GM12878 (cell line): Measurements from ENCODE around the gene HMBS. TPM values are rescaled to one million over a fixed set of nuclear protein-coding genes. Genes with fewer than 3 reads are reported as not detected.

Experiments used
- BRCA1 ChIP-seq: IDR thresholded peaks from 2 replicates; pipeline ENCODE4 v1.6.1; 2011; ENCODE audit warnings: low read depth, low read length, improper control_type of control experiment
- EGR1 ChIP-seq, 2 experiments: IDR thresholded peaks; 1 replicate in 1 of 2; 2 replicates in 1 of 2; pipeline ENCODE4 v1.6.1; 2011 to 2012; ENCODE audit warnings: low read depth in 2 of 2, low read length in 2 of 2, borderline replicate concordance in 1 of 2, mild to moderate bottlenecking in 1 of 2, moderate library complexity in 1 of 2
- EP300 ChIP-seq, 2 experiments: fragments of 150-350 bp in 1 of 2; IDR thresholded peaks; 2 replicates each; pipeline ENCODE4 v1.6.1; 2011 to 2012; ENCODE audit warnings: low read depth in 2 of 2, low read length in 2 of 2, borderline replicate concordance in 1 of 2, improper control_type of control experiment in 1 of 2, inconsistent platforms in 1 of 2; ENCODE audit not compliant: control insufficient read depth in 1 of 2
- ETV6 ChIP-seq, 2 experiments: fragments of 450-650 bp in 1 of 2; IDR thresholded peaks in 1 of 2; conservative IDR thresholded peaks in 1 of 2; 2 replicates each; pipeline ENCODE4 v1.6.1; 2014; ENCODE audit warnings: antibody characterized with exemption in 1 of 2, borderline replicate concordance in 1 of 2, low read depth in 1 of 2, mild to moderate bottlenecking in 1 of 2, moderate library complexity in 1 of 2
- HDGF ChIP-seq: fragments of 450-650 bp; IDR thresholded peaks from 2 replicates; pipeline ENCODE4 v1.6.1; 2016; ENCODE audit warnings: antibody characterized with exemption
- KAT2A ChIP-seq: conservative IDR thresholded peaks from 2 replicates; pipeline ENCODE4 v1.6.1; 2011; ENCODE audit warnings: low read depth, low read length; ENCODE audit not compliant: control insufficient read depth
- MEF2B ChIP-seq: fragments of 450-650 bp; IDR thresholded peaks from 2 replicates; pipeline ENCODE4 v1.6.1; 2018; ENCODE audit warnings: mild to moderate bottlenecking, moderate library complexity; ENCODE audit not compliant: partially characterized antibody, poor library complexity, severe bottlenecking
- MTA2 ChIP-seq: fragments of 450-650 bp; IDR thresholded peaks from 2 replicates; pipeline ENCODE4 v1.6.1; 2016; ENCODE audit warnings: low read depth, mild to moderate bottlenecking, moderate library complexity
- MXI1 ChIP-seq: fragments of 150-350 bp; IDR thresholded peaks from 2 replicates; pipeline ENCODE4 v1.6.1; 2011; ENCODE audit warnings: low read depth, mild to moderate bottlenecking, inconsistent platforms, low read length, improper control_type of control experiment
- NFXL1 ChIP-seq: fragments of 450-650 bp; IDR thresholded peaks from 2 replicates; pipeline ENCODE4 v1.6.1; 2017; ENCODE audit warnings: antibody characterized with exemption, mild to moderate bottlenecking, borderline replicate concordance
- NFYB ChIP-seq: IDR thresholded peaks from 2 replicates; pipeline ENCODE4 v1.6.1; 2011; ENCODE audit warnings: low read depth, mild to moderate bottlenecking, low read length, improper control_type of control experiment, moderate library complexity; ENCODE audit not compliant: insufficient read depth
- RBBP5 ChIP-seq: fragments of 200-600 bp; sonication (generic); conservative IDR thresholded peaks from 2 replicates; pipeline ENCODE4 v1.6.1; 2016
- RELA ChIP-seq: fragments of 450-650 bp; IDR thresholded peaks from 2 replicates; pipeline ENCODE4 v1.8.0; 2014; ENCODE audit warnings: borderline replicate concordance; ENCODE audit not compliant: partially characterized antibody
- RUNX3 ChIP-seq: IDR thresholded peaks from 2 replicates; pipeline ENCODE4 v1.6.1; 2012; ENCODE audit warnings: low read length, inconsistent platforms
- SIN3A ChIP-seq: IDR thresholded peaks from 2 replicates; pipeline ENCODE4 v1.6.1; 2012; ENCODE audit warnings: low read depth, low read length, improper control_type of control experiment
- SIX5 ChIP-seq: IDR thresholded peaks from 2 replicates; pipeline ENCODE4 v1.6.1; 2011; ENCODE audit warnings: mild to moderate bottlenecking, low read depth, low read length, moderate library complexity; ENCODE audit not compliant: severe bottlenecking
- SMAD1 ChIP-seq: fragments of 450-650 bp; IDR thresholded peaks from 2 replicates; pipeline ENCODE4 v1.6.1; 2018; ENCODE audit warnings: mild to moderate bottlenecking, low read depth; ENCODE audit not compliant: partially characterized antibody
- SREBF1 ChIP-seq: IDR thresholded peaks from 2 replicates; pipeline ENCODE4 v1.6.1; 2012; ENCODE audit warnings: mild to moderate bottlenecking, low read length
- STAT3 ChIP-seq: IDR thresholded peaks from 2 replicates; pipeline ENCODE4 v1.6.1; 2011; ENCODE audit warnings: low read depth, low read length, improper control_type of control experiment
- SUZ12 ChIP-seq: fragments of 200-600 bp; sonication (generic); IDR thresholded peaks from one replicate; pipeline ENCODE4 v1.6.1; 2018; ENCODE audit warnings: antibody characterized with exemption, mild to moderate bottlenecking; ENCODE audit not compliant: unreplicated experiment
- ZBED1 ChIP-seq: IDR thresholded peaks from 2 replicates; pipeline ENCODE4 v1.6.1; 2016; ENCODE audit warnings: borderline replicate concordance
- ZSCAN29 ChIP-seq: fragments of 450-650 bp; IDR thresholded peaks from 2 replicates; pipeline ENCODE4 v1.6.1; 2017; ENCODE audit warnings: mild to moderate bottlenecking, moderate library complexity
- polyA plus RNA-seq, 11 experiments: library from polyadenylated mRNA; depleted of rRNA in 4 of 11; unstranded in 6 of 11; stranded (reverse) in 5 of 11; fragments of >200 nt; fragmentation: Nextera tagmentation in 4 of 11; fragmentation: Illumina TruSeq in 1 of 11; extraction: Ambion mirVana in 4 of 11; extraction: Trizol in 1 of 11; gene quantifications; 1 replicate in 1 of 11; 2 replicates in 10 of 11; pipeline versions ENCODE4 v1.2.1 to v1.2.3, GENCODE V29; 2011 to 2016; ENCODE audit warnings: inconsistent platforms in 2 of 11, missing spikeins in 2 of 11, low read depth in 1 of 11
- total RNA-seq, 4 experiments: library from RNA; depleted of rRNA in 3 of 4; stranded (reverse); fragments of >200 nt in 3 of 4; fragmentation: Illumina TruSeq in 1 of 4; extraction: Trizol in 1 of 4; gene quantifications; 2 replicates each; pipeline versions ENCODE4 v1.2.1 to v1.2.3, GENCODE V29; 2013 to 2021
- TF ChIP-seq, protein P1 (sequence below): IDR thresholded peaks from 2 replicates; pipeline ENCODE4 v1.6.1; 2012; ENCODE audit warnings: low read depth, low read length, improper control_type of control experiment
- TF ChIP-seq, protein P2 (sequence below): fragments of 450-650 bp; IDR thresholded peaks from 2 replicates; pipeline ENCODE4 v1.6.1; 2016; ENCODE audit warnings: mild to moderate bottlenecking
- TF ChIP-seq, protein P3 (sequence below): fragments of 450-650 bp; IDR thresholded peaks from 2 replicates; pipeline ENCODE4 v1.6.1; 2014; ENCODE audit warnings: mild to moderate bottlenecking
- TF ChIP-seq, protein P4 (sequence below): fragments of 450-650 bp; IDR thresholded peaks from 2 replicates; pipeline ENCODE4 v1.6.1; 2017; ENCODE audit warnings: low read depth, mild to moderate bottlenecking, moderate library complexity

The HMBS gene
- total and polyA plus RNA-seq, 10 of the 15 experiments (the other 5 are each of a cell fraction or from before 2014, with no cell fraction given): 17.7 to 96.7 (median 49.7) TPM

DNA sequence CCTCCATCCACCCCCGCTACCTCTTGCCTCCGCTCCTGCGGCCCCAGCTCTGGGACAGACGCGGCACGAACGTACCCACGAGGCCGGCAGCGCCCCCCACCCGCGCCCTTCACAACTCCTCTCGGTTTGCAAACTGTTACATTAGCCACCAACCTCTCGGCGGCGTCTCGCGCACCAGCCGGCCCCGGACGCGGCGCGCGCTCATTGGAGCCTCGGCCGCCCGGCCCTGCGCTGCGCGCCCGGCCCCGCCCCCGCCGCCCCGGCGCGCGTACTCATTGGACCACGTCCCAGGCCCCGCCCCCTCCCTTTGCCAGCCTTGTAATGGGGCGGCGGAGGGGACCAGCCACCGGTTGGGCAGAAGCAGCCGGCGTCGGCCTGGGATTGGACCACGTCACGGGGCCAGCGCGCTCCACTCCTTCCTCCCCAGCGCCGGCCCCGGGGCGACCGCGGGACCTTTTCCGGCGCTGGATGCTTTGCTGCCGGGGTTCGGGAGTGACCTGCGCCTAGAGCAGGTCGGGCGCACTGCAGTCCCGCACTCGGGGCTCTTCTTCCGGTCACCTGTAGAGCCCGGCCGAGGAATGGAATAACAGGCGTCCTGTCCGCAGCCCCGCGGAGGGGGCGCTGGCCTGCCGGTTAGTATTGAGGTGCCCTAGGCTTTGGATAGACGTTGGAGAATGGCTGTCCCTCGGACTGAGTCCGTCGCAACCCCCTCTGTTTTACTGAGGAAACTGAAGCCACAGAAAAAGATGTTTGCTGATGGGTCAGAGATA is 27.5 kb upstream of the HMBS start, which contains the start of gene HYOU1 (continued):
- TF ChIP-seq, protein P1, sequence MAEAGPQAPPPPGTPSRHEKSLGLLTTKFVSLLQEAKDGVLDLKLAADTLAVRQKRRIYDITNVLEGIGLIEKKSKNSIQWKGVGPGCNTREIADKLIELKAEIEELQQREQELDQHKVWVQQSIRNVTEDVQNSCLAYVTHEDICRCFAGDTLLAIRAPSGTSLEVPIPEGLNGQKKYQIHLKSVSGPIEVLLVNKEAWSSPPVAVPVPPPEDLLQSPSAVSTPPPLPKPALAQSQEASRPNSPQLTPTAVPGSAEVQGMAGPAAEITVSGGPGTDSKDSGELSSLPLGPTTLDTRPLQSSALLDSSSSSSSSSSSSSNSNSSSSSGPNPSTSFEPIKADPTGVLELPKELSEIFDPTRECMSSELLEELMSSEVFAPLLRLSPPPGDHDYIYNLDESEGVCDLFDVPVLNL: no peak
- TF ChIP-seq RUNX3: peak; percentile 43; the same call in 1 of the 2 replicates
- no peak for TF ChIP-seq EP300 (IDR thresholded peaks at IDR 0.05; ENCODE audit: borderline replicate concordance in 1 of 2, control insufficient read depth in 1 of 2, low read depth in 2 of 2, low read length in 2 of 2)
- TF ChIP-seq ZBED1: no peak
- TF ChIP-seq NFYB: peak; percentile 91
- TF ChIP-seq RBBP5: no peak
- TF ChIP-seq, protein P2, sequence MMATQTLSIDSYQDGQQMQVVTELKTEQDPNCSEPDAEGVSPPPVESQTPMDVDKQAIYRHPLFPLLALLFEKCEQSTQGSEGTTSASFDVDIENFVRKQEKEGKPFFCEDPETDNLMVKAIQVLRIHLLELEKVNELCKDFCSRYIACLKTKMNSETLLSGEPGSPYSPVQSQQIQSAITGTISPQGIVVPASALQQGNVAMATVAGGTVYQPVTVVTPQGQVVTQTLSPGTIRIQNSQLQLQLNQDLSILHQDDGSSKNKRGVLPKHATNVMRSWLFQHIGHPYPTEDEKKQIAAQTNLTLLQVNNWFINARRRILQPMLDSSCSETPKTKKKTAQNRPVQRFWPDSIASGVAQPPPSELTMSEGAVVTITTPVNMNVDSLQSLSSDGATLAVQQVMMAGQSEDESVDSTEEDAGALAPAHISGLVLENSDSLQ: no peak; the same call in 1 of the 2 replicates
- TF ChIP-seq SREBF1: no peak
- TF ChIP-seq MEF2B: no peak
- no peak for TF ChIP-seq MTA2
- TF ChIP-seq HDGF: peak; percentile 85; the same call in 1 of the 2 replicates
- peak; percentile 52 for TF ChIP-seq RELA
- no peak for TF ChIP-seq SIX5
- TF ChIP-seq SMAD1: no peak
- TF ChIP-seq, protein P3, sequence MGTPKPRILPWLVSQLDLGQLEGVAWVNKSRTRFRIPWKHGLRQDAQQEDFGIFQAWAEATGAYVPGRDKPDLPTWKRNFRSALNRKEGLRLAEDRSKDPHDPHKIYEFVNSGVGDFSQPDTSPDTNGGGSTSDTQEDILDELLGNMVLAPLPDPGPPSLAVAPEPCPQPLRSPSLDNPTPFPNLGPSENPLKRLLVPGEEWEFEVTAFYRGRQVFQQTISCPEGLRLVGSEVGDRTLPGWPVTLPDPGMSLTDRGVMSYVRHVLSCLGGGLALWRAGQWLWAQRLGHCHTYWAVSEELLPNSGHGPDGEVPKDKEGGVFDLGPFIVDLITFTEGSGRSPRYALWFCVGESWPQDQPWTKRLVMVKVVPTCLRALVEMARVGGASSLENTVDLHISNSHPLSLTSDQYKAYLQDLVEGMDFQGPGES: 0 out of 2 replicates have a peak, but pooled peaks have one; percentile 33
- TF ChIP-seq, protein P4, sequence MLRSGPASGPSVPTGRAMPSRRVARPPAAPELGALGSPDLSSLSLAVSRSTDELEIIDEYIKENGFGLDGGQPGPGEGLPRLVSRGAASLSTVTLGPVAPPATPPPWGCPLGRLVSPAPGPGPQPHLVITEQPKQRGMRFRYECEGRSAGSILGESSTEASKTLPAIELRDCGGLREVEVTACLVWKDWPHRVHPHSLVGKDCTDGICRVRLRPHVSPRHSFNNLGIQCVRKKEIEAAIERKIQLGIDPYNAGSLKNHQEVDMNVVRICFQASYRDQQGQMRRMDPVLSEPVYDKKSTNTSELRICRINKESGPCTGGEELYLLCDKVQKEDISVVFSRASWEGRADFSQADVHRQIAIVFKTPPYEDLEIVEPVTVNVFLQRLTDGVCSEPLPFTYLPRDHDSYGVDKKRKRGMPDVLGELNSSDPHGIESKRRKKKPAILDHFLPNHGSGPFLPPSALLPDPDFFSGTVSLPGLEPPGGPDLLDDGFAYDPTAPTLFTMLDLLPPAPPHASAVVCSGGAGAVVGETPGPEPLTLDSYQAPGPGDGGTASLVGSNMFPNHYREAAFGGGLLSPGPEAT: 0 out of 2 replicates have a peak, but pooled peaks have one; percentile 48
- no peak for TF ChIP-seq KAT2A
- TF ChIP-seq EGR1 (IDR thresholded peaks at IDR 0.05; ENCODE audit: borderline replicate concordance in 1 of 2, low read depth in 2 of 2, low read length in 2 of 2): peak in 1 of 2 experiments; percentile 51; a peak in 2 of 3 replicates
- TF ChIP-seq MXI1: peak; percentile 51; the same call in 1 of the 2 replicates
- TF ChIP-seq ETV6 (conservative IDR thresholded peaks at IDR 0.05 in 1 of 2, IDR thresholded peaks at IDR 0.05 in 1 of 2; ENCODE audit: borderline replicate concordance in 1 of 2, low read depth in 1 of 2): no peak
- TF ChIP-seq BRCA1: no peak
- TF ChIP-seq SIN3A: peak; percentile 17; the same call in 1 of the 2 replicates
- TF ChIP-seq SUZ12: no peak
- TF ChIP-seq NFXL1: no peak
- TF ChIP-seq STAT3: no peak
- TF ChIP-seq ZSCAN29: no peak
